Measurements from ENCODE around the gene FUT8.
"Not testable (repeated sequence)": the region's sequence is repeated elsewhere in the genome, so short reads cannot be mapped to it uniquely, and the experiment has no call there.

The FUT8 gene

GRCh38 chr14:65456247-65456646 is 43.7 kb downstream of the FUT8 start:
- DNase-seq, result no peak

GRCh38 chr14:65461730-65462129 is 49.2 kb downstream of the FUT8 start:
- no peak for DNase-seq

- no peak for DNase-seq
Measured at GRCh38 chr14:65462411-65462810, 49.9 kb downstream of the FUT8 start.

- DNase-seq, result no peak
Measured at GRCh38 chr14:65465584-65465983, 53.1 kb downstream of the FUT8 start.

- not testable (repeated sequence) for DNase-seq
Measured at GRCh38 chr14:65467926-65468325, 55.4 kb downstream of the FUT8 start.

GRCh38 chr14:65469903-65470302 is 57.4 kb downstream of the FUT8 start:
- DNase-seq, result no peak

- no peak for DNase-seq
Measured at GRCh38 chr14:65470404-65470880, 57.9 kb downstream of the FUT8 start.

- no peak for DNase-seq
Measured at GRCh38 chr14:65471038-65471878, 58.7 kb downstream of the FUT8 start.

GRCh38 chr14:65472189-65472588 is 59.7 kb downstream of the FUT8 start:
- no peak for DNase-seq

GRCh38 chr14:65476273-65476941 is 63.9 kb downstream of the FUT8 start:
- DNase-seq, result no peak

GRCh38 chr14:65476942-65477318 is 64.4 kb downstream of the FUT8 start:
- DNase-seq, result no peak

GRCh38 chr14:65478017-65478416 is 65.5 kb downstream of the FUT8 start:
- DNase-seq, result no peak

- no peak for DNase-seq
Measured at GRCh38 chr14:65478596-65478995, 66.1 kb downstream of the FUT8 start.

- DNase-seq, result no peak
Measured at GRCh38 chr14:65479386-65479785, 66.9 kb downstream of the FUT8 start.

- no peak for DNase-seq
Measured at GRCh38 chr14:65482757-65483438, 70.4 kb downstream of the FUT8 start.

GRCh38 chr14:65483647-65484046 is 71.1 kb downstream of the FUT8 start:
- no peak for DNase-seq

GRCh38 chr14:65485516-65485915 is 73.0 kb downstream of the FUT8 start:
- no peak for DNase-seq

- no peak for DNase-seq
Measured at GRCh38 chr14:65486863-65487262, 74.3 kb downstream of the FUT8 start.

- no peak for DNase-seq
Measured at GRCh38 chr14:65487783-65488494, 75.4 kb downstream of the FUT8 start.

GRCh38 chr14:65491274-65491673 is 78.7 kb downstream of the FUT8 start:
- DNase-seq, result no peak

- DNase-seq, result no peak
Measured at GRCh38 chr14:65492266-65492665, 79.7 kb downstream of the FUT8 start.

- no peak for DNase-seq
Measured at GRCh38 chr14:65495196-65495595, 82.7 kb downstream of the FUT8 start.
